Loucy (cell line): ENCODE data around the gene KLHDC4.

Experiments
- CTCF ChIP-seq: fragments of 200-600 bp; sonication (generic); conservative IDR thresholded peaks from 2 replicates; pipeline ENCODE4 v1.5.1; 2014; ENCODE audit warnings: mild to moderate bottlenecking, antibody characterized with exemption, low read length
- EZH2phosphoT487 ChIP-seq: fragments of 200-600 bp; IDR thresholded peaks from 2 replicates; pipeline ENCODE4 v1.6.1; 2018; ENCODE audit warnings: antibody characterized with exemption, mild to moderate bottlenecking, moderate library complexity, borderline replicate concordance

GRCh38 chr16:87739801-87740200 lies 26.0 kb downstream of the KLHDC4 start:
- no peak for TF ChIP-seq CTCF
- no peak for TF ChIP-seq EZH2phosphoT487
